Fibroblast of the aortic adventitia (primary cell): ENCODE results near the gene DOCK10. TPM values are rescaled to one million over a fixed set of nuclear protein-coding genes. Genes with fewer than 3 reads are reported as not detected.

Experiments used
- DNase-seq: peaks from one replicate; pipeline ENCODE4 v3.0.0-alpha.2; 2010; ENCODE audit warnings: low read depth
- H3K4me3 ChIP-seq: 2 replicates; pipeline ENCODE4 v1.5.1; 2011; ENCODE audit warnings: low read depth, mild to moderate bottlenecking, control low read depth, low read length, moderate library complexity
- total RNA-seq: library from RNA; depleted of rRNA; stranded (reverse); fragments of >200 nt; gene quantifications from 2 replicates; pipeline ENCODE4 v1.2.3, GENCODE V29; 2012; ENCODE audit warnings: low replicate concordance
- TF ChIP-seq, protein P1 (sequence below): IDR thresholded peaks from 2 replicates; pipeline ENCODE4 v1.5.1; 2011; ENCODE audit warnings: mild to moderate bottlenecking, low read length, control low read depth, inconsistent platforms; ENCODE audit not compliant: insufficient read depth

The DOCK10 gene
- total RNA-seq, 1 donor: 66.2 TPM

DNA sequence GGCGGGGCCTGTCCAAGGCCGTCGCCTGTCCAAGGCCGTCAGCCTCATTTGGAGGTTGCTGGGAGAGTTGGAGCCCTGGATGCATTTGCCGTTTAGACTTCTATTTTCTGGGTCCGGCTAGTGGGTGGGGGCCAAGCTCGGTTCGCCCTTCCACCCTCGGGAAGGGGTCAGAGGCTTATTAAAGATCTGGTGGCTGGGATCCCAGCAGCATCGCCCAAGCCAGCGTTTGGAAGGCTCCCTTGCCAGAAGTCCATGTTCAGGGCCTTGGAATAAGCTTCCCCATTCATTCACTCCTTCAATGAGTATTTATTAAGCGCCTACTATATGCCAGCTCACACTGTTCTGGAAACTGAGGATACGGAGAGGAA lies 516 bp upstream of the DOCK10 start:
- TF ChIP-seq, protein P1, sequence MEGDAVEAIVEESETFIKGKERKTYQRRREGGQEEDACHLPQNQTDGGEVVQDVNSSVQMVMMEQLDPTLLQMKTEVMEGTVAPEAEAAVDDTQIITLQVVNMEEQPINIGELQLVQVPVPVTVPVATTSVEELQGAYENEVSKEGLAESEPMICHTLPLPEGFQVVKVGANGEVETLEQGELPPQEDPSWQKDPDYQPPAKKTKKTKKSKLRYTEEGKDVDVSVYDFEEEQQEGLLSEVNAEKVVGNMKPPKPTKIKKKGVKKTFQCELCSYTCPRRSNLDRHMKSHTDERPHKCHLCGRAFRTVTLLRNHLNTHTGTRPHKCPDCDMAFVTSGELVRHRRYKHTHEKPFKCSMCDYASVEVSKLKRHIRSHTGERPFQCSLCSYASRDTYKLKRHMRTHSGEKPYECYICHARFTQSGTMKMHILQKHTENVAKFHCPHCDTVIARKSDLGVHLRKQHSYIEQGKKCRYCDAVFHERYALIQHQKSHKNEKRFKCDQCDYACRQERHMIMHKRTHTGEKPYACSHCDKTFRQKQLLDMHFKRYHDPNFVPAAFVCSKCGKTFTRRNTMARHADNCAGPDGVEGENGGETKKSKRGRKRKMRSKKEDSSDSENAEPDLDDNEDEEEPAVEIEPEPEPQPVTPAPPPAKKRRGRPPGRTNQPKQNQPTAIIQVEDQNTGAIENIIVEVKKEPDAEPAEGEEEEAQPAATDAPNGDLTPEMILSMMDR: no peak
- DNase-seq: no peak
- peak overlapping the region; percentile 76 for H3K4me3 ChIP-seq

GRCh38 chr2:225041207-225041850 lies 939 bp downstream of the DOCK10 start:
- peak overlapping the region; percentile 76 for H3K4me3 ChIP-seq
- TF ChIP-seq, protein P1: no peak
- peak; percentile 72 for DNase-seq

GRCh38 chr2:225040856-225041206 lies 1.4 kb downstream of the DOCK10 start:
- TF ChIP-seq, protein P1: no peak
- no peak for DNase-seq
- H3K4me3 ChIP-seq: peak overlapping the region; percentile 76

GRCh38 chr2:225040142-225040541 lies 2.1 kb downstream of the DOCK10 start:
- DNase-seq: peak; percentile 60
- H3K4me3 ChIP-seq: peak overlapping the region; percentile 15
- TF ChIP-seq, protein P1: no peak

GRCh38 chr2:225038231-225038523 lies 4.1 kb downstream of the DOCK10 start:
- TF ChIP-seq, protein P1: no peak
- no peak overlapping the region for H3K4me3 ChIP-seq
- DNase-seq: no peak

DNA sequence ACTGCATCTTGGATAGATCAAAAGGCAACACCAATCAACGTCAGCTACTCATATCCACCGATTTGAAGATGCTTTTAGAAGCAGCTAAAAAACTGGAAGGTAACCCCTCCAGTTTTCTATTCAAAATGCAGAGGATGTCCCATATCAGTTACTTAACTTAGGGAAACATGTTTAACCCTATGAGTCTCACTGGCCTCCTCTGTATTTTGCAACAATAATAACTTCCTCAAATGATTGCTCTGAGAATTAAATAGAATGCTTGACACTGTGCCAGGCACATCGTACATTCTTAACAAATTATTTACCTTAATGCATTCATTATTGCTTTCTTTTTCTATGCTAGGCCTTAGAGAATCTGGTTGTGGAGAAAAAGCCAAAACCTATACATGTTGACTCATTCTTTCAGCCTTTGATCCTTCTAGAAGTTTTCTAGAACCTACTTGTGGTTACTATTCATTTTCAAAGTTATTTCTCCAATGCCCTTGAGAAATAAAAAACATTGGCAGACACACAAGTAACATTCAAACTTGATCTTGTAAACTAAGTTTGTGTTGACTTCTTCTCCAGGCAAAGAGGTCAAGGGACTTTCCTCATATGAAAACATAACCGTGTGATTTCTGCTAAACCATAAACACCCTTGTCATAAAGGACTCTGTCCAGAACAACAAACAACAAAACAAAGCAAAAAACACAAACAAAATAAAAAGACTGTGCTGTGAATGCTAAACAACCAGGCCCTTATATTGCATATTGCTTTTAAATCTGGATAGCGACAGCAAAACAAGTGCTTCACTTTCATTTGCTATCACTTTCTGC lies 4.6 kb downstream of the DOCK10 start:
- TF ChIP-seq, protein P1: no peak
- no peak overlapping the region for H3K4me3 ChIP-seq
- peak; percentile 38 for DNase-seq
